GM18861 (cell line): Measurements from ENCODE around the gene MAPKAP1.
"Not testable (repeated sequence)": the region's sequence is repeated elsewhere in the genome, so short reads cannot be mapped to it uniquely, and the experiment has no call there.

Experiments
- ATAC-seq: cut with Tn5 transposase; IDR thresholded peaks from one replicate; pipeline ENCODE4 v1.9.1; 2021; ENCODE audit not compliant: unreplicated experiment

MAPKAP1 gene

DNA sequence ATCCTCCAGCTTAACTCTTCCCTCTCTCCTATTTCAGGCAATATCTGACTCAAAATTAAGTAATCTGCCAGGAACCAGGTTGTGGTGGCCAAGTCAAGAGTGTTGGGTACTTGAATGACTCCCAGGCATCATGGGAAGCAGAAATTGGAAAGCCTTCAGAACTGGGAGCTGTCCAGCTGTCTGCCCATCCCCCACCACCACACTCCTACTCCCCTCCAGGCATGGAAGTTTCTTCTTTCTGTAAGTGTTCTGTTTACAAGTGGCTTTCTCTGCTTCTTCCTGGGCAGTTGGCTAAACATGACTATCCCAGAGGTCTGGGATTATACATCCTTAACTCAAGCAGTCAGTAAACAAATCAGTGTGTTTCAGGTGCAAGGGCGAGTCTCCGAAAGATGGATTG lies 25.6 kb upstream of the MAPKAP1 start:
- ATAC-seq, result no peak

DNA sequence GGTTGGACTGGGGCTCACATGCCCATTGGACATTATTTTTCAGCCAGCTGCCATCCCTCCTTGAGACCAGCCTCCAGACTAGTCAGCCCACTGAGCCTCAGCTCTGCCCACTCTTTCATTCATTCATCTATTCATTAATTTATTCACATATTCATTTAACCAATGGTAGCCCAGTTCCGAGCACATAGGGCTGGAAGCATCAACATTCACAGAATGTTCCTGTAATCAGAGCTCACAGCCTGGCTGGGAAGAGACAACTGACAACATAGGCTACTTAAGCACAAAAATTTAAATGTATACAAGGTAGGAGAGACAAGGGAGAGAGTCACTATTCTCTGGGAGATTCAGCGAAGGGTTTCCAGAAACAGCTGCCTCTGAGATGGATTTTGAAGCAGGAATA lies 23.2 kb upstream of the MAPKAP1 start:
- ATAC-seq, result no peak

DNA sequence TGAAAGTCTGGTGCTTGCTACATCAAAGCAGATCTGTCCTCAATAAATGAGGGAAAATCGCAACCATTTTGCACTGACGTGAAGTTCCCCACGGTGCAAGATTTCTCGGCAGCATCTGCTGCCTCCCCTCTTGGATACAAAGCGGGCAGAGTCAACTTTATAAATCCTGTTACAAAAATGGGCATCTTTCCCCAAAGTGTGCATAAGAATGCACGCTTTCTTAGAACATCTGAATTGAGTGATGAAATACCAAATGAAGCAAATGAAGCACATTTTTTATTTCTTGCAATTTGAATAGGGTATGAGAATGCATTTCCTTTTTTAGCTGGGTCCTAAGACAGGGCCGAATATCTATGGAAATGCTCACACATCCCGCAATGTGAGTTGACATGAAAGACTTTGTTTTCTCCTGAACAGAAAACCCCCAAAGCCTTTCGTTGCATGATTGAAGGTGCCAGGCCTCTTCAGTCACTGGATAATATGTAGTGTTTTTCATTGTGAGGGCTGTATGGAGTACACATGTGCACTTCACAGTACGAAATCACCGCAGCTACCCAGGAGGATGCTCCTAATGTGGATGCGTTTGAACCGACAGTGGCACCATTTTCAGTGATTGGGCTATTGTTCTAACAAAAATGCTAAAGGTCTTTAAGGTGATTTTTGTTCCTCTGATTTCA lies 19.6 kb upstream of the MAPKAP1 start:
- ATAC-seq, result no peak

DNA sequence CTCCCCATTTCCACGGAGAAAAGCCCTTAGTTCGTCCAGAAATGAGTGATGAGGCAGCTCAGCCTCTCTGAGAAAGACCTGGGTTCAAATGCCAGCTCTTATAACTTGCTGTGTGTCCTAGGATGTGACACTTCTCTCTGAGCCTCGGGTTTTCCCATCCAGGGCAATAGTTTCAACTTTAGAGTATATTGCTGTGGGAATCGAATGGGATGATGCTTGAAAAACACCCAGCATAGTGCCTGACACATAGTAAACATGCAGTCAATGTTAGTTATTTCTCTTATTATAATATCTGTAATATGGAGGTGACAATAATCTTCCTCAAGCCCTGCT lies 430 bp upstream of the MAPKAP1 start:
- peak; percentile 10 for ATAC-seq

DNA sequence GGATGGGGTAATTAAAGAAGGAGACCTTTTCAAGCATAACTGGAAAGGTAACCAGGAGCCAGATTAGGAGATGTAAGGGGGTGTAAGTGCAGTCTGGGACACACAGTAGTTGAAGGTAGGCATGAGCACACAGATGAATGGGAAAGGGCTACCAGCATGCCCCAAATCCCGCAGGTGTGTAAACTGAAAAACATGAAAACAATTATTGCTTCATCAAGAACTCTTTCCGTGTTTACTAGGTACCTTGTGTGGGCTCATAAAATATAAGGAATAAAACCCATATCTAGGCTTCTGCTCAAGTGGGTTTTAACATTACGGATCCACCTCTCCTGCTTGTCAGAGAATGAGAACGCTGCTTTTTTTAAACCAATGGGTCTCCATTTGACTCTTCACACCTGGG lies 1.1 kb downstream of the MAPKAP1 start:
- no peak for ATAC-seq

DNA sequence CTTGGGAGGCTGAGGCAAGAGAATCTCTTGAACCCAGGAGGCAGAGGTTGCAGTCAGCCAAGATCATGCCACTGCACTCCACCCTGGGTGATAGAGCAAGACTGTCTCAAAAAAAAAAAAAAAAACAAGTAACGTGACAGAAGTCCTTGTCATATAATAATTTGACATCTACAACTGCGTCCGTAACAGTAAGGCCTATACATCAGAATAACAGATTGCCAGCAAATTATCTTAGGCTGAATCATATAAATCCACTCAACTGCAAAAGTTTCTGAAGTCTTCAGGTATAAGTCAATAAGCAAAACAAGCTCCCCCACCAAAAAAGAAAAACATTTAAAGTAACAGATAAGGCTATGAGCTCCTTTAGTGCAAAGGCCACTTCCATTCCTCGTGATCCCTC lies 3.3 kb downstream of the MAPKAP1 start:
- no peak for ATAC-seq

DNA sequence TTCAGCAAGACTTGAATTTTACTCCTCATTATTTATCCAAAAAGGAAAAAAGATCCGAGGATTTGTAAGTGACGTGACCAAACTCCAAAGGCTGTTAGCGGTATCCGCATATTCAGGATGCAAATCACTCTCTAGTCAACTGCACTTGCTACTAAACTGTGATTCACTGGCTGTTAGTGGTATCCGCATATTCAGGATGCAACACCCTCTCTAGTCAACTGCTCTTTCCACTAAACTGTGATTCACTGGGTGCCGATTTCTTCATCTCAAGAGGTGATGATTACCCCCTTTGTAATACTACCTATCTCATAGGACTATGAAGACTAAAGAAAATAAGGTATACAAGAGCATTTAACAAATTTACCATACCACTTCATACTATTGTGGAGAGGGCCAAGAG lies 5.7 kb downstream of the MAPKAP1 start:
- no peak for ATAC-seq

DNA sequence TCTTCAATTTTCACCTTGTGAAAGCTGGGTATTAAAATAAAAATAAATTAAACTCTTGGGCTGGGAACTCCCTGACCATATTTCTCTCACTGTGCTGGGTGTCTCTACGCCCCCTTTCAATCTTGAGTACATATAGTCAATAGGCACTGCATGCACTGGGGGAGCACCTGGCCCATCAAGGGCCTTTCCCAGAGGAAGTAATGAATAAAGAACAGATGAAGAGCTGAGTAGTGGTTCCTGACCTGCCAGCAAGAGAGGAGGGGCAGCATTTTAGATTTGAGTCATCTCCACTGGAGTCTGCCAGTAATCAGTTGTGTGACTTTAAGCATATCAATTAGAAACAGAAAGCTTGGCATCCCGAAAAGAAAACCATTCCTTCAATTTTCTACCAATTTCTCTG lies 6.2 kb downstream of the MAPKAP1 start:
- peak; percentile 78 for ATAC-seq

DNA sequence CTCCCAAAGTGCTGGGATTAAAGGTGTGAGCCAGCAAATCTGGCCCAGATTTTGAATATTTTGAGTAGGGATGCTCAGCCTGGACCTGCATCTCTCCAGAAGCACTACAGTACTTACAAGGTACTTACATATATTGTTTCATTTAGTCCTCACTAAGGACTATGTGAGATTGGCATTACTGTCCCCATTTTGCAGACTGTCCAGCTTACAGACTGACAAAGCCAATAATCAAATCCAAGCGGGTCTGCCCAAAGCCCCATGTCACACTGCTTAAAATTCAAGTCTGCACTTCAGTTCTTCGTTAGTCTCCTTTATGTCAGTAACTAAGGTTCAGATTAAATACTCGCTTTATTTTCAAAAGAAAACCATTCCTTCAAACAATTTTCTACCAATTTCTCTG lies 7.1 kb downstream of the MAPKAP1 start:
- no peak for ATAC-seq

DNA sequence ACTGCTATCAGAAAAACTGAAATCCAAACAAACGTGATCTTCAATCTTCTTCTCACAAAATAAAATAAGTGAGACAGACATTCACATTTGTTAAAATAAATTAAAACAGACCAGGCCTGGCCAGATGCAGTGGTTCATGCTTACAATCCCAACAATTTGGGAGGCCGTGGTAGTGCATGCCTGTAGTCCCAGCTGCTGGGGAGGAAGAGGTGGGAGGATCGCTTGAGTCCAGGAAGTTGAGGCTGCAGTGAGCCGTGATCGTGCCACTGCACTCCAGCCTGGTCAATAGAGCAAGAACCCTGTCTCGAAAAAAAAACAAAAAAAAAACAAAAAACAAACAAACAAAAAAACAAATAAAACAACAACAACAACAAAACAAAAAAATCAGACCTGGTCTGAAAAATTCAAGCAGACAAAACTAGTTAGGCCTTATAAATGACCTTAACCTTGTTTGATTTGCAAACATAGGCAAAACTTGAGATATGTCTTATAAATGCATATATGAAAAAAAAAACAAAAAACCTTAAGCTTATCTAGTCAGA lies 10.8 kb downstream of the MAPKAP1 start:
- no peak for ATAC-seq

DNA sequence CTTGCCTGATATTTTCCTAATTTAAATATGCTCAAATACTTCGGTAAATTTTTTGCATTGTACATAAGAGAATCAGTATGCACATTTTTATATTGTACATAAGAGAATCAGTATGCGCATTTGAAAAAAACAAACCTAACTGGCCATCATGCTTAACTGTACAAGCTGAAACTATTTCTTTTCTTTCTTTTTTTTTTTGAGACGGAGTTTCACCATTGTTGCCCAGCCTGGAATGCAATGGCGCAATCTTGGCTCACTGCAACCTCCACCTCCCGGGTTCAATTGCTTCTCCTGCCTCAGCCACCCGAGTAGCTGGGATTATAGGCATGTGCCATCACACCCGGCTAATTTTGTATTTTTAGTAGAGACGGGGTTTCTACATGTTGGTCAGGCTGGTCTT lies 11.5 kb downstream of the MAPKAP1 start:
- ATAC-seq, result not testable (repeated sequence)

DNA sequence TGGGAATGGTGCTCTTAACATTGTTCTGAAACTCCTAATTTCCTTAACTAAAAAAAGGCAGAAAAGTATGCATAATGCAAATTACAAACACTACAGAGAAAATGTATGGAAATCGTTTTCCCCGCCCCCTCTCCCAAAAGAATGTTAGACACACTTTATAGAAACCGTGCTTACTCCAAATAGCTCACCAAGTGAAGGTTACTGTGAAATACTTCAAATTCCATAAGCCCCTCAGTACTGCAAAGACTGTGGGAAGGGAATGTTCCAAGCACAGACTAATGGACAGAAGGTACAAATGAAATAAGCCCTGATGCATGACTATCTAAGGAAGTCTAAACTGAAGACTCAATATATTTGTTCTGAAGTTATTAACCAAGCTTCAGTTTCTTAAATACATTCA lies 12.5 kb downstream of the MAPKAP1 start:
- no peak for ATAC-seq

DNA sequence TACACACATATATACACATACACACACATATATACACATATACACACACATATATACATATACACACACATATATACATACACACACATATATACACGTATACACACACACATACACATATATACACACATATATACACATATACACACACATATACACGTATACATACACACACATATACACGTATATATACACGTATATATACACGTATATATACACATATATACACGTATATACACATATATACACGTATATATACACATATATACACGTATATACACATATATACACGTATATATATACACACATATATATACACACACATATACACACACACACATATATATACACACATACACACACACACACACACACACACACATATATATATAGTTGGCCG lies 13.5 kb downstream of the MAPKAP1 start:
- ATAC-seq, result not testable (repeated sequence)

DNA sequence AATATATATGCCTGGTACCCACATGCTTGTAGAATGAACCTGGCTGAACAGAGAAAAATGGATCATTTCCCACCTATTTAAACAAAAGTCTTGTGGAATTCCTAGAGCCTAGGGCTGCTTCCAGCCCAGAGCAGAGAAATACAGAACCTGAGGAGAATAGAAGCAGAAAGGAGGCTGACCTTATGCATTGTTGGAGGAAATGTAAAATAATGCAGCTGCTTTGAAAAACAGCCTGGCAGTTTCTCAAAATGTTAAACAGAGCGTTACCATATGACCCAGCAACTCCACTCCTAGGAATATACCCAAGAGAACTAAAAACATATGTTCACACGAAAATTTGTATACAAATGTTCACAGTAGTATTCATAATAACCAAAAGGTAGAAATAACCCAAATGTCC lies 15.1 kb downstream of the MAPKAP1 start:
- no peak for ATAC-seq

DNA sequence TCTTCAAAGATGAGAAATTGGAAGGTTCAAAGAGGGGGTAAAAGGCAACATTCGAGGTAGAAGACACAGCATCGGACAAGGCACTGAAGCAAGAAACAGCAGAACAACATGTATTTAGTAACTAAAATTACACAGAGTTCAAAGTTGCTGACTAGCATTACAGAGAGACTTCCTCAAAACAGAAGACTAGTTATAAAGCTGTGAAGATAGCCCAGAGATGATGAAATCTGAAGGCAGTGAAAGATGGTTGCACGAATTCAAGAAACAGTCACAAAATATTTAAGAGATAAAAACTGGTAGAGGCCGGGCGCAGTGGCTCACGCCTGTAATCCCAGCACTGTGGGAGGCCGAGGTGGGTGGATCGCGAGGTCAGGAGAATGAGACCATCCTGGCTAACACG lies 16.3 kb downstream of the MAPKAP1 start:
- ATAC-seq, result no peak

DNA sequence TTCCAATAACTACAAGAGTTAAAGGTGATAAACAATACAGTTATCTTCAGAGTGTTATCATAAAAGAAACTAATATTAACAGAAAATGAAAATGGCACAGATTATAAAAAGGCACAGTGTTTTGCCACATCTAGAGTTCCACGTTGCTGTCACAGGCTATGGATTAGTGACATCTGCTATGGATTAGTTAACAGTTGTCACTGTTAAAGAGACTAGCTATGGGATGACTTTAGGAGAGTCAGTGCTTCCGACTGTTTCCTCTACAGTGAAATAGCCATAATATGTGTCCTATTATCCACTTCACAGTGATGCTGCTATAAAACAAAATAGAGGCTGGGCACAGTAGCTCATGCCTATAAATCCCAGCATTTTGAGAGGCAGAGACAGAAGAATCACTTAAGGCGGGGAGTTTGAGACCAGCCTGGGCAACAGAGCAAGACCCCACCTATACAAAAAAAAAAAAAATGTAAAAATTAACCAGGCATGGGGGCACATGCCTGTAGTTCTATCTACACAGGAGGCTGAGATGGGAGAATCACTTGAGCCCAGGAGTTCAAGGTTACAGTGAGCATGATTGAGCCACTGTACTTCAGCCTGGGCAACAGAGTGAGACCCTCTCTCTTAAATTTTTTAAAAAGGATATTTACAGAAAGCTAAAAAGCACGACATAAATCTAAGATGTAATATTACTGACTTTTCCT lies 19.7 kb downstream of the MAPKAP1 start:
- ATAC-seq, result no peak

DNA sequence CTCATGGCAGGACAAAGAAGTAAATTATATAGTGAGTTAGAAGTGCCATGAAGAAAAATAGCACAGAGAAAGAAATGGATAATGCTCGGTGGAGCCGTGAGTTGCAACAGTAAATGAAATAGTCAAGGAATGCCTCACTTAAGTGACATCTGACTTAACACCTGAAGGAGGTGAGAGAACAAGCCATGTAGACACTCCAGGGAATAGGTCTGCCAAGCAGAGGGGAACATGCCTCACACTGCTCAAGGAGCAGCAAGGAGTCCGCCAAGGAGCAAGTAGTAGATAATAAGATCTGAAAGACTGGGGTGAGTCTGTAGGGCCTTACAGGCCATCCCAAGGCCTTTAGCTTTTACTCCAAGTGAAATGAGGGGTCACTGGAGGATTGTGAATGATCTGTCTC lies 21.8 kb downstream of the MAPKAP1 start:
- ATAC-seq, result no peak

DNA sequence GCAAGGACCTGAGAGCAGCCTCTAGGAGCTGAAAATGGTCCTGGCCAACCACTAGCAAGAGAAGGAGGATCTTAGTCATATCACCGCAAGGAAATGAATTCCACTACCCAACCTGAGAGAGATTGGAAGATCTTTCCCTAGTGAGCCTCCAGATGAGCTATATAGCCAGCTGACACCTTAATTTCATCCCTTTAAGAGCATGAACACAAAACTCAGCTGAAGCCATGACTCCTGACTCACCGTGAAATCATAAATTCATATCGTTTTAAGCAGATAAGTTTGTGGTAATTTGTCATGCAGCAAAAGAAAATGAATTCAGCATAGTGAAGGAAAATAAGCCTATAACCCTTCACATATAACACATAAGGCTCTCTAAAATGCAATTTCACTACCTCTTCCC lies 23.5 kb downstream of the MAPKAP1 start:
- no peak for ATAC-seq

DNA sequence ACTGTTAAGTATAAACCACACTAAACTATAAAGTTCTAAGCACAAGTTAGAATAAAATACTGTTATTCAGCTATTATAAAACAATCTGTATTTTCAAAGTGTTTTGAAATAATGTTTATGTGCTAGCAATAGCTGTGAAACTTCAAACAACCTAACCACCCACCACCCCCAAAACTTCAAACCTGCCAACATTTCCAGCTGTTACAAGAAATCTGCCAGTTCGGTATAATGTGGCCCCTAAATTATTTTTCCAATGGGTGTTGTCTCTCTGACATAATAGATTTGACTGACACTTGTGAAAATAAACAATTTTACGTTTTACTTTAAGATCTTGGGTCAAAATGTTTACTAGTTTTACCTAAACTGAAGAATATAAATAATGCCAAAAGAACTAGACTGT lies 24.7 kb downstream of the MAPKAP1 start:
- ATAC-seq, result no peak

DNA sequence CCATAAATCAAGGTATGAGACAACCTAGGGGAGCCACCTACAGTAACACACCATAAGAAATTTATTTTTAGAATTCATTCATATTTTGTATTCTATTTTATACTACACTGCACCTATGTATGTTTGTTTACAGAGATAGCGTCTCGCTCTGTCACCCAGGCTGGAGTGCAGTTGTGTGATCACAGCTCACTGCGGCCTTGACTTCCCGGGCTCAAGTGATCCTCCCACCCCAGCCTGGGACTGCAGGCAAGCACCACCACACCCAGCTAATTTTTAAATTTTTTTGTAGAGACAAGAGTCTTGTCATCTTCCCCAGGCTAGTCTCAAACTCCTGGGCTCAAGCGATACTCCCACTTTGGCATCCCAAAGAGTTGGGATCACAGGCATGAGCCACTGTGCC lies 25.4 kb downstream of the MAPKAP1 start:
- no peak for ATAC-seq

DNA sequence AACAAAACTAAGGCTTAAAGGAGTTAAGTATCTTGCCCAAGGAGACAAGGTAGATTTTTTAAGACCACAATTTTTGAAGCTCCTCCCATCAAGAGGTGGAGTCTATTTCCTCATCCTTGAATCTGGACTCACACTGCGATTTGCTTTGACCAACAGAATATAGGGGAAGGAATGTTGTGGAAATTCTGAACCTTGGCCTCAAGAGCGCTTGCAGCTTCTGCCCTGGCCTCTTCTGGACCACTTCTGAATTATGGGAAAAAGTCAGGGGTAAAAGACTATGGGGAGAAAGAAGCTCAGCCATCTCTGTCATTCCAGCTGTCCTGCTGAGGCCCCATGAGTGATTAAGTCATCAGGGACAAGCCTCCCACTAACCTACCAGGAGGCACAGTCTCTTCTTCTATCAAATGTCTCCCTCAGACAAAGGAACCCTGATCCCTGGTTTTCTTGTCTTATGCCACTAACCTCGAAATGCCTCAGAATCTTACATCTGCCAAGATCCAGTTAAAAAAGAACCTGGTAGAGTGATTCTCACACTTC lies 25.9 kb downstream of the MAPKAP1 start:
- ATAC-seq, result no peak

DNA sequence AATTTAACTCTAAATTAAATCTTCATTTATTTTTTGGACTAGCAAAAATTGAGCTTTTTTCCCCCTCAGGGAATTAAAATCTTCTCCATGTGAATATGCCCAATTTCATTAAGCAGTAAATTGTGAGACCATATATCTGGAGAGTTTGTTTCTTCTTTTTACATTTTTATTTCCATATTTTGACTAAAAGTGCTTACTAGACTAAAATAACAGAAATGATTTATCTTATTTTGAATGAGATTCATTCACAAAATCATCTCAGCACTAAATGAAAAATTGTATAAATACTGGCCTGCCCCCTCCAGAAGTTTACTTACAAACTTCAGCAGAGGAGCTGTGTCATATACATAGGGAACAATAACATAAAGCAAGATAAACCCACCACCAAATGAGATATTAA lies 26.6 kb downstream of the MAPKAP1 start:
- ATAC-seq, result no peak
